C4-2B (cell line): ENCODE data around the gene ADAM10.

Experiments
- H3K27ac ChIP-seq: fragments of 450-650 bp; 2 replicates; pipeline ENCODE4 v1.5.1; 2017
- ZFX ChIP-seq: fragments of 450-650 bp; IDR thresholded peaks from 2 replicates; pipeline ENCODE4 v1.6.1; 2017
- TF ChIP-seq, protein P1 (sequence below): fragments of 450-650 bp; conservative IDR thresholded peaks from 2 replicates; pipeline ENCODE4 v1.5.1; 2017; ENCODE audit warnings: mild to moderate bottlenecking

ADAM10 gene

DNA sequence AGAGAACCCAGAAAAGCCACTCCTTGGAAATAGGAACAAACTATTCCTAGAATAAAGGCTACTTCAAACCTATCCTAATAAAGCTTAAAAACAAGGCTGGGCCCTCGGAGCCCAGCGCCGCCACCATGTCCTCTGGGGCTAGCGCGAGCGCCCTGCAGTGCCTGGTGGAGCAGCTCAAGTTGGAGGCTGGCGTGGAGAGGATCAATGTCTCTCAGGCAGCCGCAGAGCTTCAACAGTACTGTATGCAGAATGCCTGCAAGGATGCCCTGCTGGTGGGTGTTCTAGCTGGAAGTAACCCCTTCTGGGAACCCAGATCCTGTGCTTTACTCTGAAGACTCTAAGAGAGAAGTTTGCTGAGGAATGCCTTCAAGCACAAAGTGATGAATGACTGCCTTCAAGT, 63.2 kb downstream of the ADAM10 start:
- TF ChIP-seq ZFX = no peak
- TF ChIP-seq, protein P1, sequence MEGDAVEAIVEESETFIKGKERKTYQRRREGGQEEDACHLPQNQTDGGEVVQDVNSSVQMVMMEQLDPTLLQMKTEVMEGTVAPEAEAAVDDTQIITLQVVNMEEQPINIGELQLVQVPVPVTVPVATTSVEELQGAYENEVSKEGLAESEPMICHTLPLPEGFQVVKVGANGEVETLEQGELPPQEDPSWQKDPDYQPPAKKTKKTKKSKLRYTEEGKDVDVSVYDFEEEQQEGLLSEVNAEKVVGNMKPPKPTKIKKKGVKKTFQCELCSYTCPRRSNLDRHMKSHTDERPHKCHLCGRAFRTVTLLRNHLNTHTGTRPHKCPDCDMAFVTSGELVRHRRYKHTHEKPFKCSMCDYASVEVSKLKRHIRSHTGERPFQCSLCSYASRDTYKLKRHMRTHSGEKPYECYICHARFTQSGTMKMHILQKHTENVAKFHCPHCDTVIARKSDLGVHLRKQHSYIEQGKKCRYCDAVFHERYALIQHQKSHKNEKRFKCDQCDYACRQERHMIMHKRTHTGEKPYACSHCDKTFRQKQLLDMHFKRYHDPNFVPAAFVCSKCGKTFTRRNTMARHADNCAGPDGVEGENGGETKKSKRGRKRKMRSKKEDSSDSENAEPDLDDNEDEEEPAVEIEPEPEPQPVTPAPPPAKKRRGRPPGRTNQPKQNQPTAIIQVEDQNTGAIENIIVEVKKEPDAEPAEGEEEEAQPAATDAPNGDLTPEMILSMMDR = no peak

GRCh38 chr15:58684751-58685150, 64.8 kb downstream of the ADAM10 start:
- H3K27ac ChIP-seq = no peak overlapping the region
- TF ChIP-seq ZFX = no peak
- TF ChIP-seq, protein P1 = no peak

More for the DNA sequence above, 63.2 kb downstream of the ADAM10 start:
- H3K27ac ChIP-seq = no peak overlapping the region

DNA sequence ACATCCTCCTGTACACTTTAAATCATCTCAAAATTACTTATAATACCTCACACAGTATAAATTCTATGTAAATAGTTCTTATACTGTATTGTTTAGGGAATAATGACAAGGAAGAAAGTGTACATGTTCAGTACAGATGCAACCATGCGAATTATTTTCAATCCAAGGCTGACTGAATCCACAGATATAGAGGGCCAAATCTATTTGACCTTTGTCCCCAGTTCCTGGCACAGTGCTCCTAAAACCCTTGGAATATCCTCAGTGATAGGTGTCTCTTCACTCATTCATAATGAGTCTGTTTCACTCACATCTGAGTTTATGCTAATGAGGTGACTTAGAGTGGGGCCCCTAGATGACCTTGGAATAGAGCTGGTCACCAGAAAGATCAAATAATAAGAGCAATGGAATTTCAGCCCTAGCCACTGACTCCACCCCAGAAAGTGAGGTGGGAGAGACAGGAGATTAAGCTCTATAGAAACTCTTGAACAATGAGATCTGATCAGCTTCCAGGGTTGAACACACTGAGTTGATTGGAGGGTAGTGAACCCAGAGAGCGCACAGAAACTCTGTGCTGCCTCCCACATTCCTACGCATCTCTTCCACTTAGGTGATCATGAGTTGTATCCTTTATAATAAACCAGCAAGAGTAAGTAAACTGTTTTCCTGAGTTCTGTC, 65.3 kb downstream of the ADAM10 start:
- TF ChIP-seq, protein P1 = no peak
- no peak for TF ChIP-seq ZFX

GRCh38 chr15:58682234-58682633, 67.3 kb downstream of the ADAM10 start:
- H3K27ac ChIP-seq = no peak overlapping the region
- TF ChIP-seq, protein P1 = no peak
- no peak for TF ChIP-seq ZFX

More for the DNA sequence above, 65.3 kb downstream of the ADAM10 start:
- no peak overlapping the region for H3K27ac ChIP-seq

DNA sequence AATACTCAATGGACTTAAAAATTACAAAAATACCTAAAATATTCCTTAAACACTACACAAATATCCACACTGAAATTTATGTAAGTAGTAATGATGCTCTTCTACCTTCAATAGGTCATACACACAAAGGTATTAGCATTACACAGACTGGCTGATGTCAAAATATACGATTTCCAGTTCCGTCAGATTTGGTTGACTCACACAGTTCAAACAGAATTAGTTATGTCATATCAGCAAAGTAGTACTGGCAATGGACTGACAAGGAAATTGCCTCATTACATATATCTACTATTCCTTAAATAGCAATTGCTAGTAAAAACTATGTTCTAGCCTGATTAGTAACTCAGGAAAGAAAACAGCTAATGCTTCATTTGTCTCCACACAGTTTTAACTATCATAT, 70.8 kb downstream of the ADAM10 start:
- TF ChIP-seq, protein P1 = no peak
- no peak for TF ChIP-seq ZFX
- no peak overlapping the region for H3K27ac ChIP-seq

GRCh38 chr15:58677426-58677825, 72.1 kb downstream of the ADAM10 start:
- H3K27ac ChIP-seq = no peak overlapping the region
- no peak for TF ChIP-seq ZFX
- TF ChIP-seq, protein P1 = no peak

GRCh38 chr15:58676766-58677165, 72.7 kb downstream of the ADAM10 start:
- H3K27ac ChIP-seq = no peak overlapping the region

More at GRCh38 chr15:58676766-58677165, 72.7 kb downstream of the ADAM10 start:
- TF ChIP-seq, protein P1 = no peak
- TF ChIP-seq ZFX = no peak
